ENCODE results near the gene CTNS. TPM values are rescaled to one million over a fixed set of nuclear protein-coding genes. Genes with fewer than 3 reads are reported as not detected.

Gene CTNS
- total RNA-seq, 1 experiment from 2014 or later, result 10.3 TPM

DNA sequence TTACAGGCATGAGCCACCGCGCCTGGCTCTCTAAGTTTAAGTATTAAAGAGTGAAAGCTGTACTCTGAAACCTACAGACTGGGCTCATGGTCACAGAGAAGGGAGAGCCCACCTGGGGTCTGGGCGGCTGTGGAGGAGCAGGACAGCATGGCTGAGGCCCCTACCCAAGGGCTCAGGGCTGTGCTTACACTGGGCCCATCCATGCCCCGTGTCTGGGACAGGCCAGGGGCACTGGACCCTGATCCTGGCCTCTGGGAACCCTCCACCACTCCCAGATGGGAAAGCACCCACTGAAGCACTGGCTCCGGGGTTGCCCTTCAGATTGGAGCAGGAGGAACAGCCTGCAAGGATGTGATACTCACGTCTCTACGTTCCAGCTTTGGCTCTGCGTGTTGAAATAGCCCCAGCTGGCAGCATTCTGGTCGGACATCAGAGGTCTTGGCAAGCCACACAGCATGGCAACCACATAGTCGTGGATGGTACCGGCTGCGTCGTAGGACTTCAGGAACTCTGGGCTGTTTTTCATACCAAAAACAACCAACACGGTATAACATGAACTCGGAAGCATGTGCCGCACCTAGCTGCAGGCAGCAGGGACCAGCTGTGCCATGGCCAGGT, 13.5 kb upstream of the CTNS start:
- no peak for DNase-seq (ENCODE audit: low read depth)

DNA sequence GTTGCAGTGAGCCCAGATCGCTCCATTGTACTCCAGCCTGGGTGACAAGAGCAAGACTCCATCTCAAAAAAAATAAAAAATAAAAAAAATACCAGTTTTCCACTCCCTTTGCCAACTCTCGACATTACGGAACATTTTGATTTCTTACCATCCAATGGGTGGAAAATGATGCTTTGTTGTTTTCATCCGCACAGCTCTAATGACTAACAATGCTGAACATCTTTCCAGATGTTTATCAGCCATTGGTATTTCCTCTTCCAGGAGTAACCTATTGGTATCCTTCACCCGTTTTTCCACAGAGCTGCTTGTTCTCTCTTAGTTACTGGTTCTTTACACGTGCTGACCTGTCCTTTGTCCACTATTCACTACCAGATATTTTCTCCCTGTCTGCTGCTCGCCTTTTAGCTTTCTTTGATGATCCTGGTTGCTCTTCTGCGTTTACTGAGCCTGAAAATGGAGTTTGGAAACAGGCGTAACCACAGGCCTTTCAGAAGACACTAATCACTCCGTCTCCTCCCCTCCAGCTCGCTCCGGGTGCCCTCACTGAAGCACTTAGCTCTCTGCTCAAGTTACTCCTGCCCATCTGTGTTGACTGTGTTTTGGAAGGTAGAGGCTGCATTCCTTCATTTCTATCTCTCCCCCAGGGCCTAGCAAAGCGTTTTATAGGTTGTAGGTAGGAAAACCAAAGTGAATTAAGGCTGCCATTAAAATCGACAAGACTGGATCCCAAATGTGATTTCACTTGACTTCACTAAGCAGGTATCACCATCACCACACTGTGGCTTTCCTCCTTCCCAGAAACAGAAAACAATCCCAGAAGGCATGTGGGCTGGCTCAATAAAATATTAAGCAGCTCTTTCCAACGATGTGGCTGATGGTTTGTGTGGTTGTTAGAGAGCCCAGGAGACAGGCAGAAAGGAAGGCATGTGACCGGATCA, 9.5 kb upstream of the CTNS start:
- no peak for DNase-seq (ENCODE audit: low read depth)

DNA sequence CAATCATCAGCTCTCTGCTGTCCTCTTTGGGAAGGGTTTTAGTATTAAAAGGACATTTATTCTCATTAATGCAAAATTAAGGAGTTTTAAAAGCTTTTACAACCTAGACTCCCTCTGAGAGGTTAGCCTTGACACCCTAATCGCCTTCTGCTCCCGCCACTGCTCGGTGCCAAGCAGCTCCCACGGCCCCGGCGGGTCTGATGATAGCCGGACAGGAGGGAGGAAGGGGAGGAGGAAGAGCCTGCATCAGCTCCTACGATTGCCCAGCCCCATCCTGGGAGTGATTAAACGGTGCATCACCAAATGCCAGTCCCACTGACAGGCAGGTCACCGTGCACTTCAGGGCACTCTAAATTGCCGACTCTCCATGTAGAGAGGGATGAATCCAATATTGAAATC, 8.8 kb upstream of the CTNS start:
- no peak for DNase-seq (ENCODE audit: low read depth)

DNA sequence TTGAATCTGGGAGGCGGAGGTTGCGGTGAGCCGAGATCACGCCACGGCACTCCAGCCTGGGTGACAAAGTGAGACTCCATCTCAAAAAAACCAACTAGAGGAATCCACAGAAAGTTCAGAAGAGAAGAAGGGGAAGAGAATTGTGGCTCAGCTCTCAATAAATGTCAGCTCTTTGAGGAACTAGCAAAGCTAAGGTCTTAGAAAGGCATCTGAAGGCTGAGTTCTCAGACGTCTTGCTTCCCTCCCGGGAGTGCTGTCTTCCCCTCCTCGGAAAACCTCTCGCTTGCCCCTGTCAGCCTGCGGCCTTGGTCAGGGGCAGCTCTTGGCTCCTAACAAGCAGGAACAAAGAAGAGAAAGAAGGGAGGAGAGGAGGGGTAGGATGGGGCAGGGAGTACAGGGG, 5.8 kb upstream of the CTNS start:
- DNase-seq (ENCODE audit: low read depth), result no peak

DNA sequence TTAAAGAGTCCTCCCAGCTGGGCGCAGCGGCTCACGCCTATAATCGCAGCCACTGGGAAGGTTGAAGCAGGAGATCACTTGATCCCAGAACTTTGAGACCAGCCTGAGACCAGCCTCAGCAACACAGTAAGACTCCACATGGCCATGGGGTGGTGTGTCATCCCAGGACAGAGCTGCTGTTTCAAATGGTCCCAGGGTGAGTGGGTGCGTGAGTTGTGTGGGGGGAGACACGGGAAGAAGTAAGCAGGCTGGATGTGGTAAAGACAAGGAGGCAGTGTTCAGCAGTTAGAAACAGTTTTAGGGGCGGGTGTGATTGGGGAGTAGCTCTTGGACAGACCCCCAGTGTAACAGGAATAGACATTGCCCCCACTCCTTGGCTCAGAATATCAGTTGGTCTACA, 4.3 kb upstream of the CTNS start:
- DNase-seq (ENCODE audit: low read depth), result no peak

DNA sequence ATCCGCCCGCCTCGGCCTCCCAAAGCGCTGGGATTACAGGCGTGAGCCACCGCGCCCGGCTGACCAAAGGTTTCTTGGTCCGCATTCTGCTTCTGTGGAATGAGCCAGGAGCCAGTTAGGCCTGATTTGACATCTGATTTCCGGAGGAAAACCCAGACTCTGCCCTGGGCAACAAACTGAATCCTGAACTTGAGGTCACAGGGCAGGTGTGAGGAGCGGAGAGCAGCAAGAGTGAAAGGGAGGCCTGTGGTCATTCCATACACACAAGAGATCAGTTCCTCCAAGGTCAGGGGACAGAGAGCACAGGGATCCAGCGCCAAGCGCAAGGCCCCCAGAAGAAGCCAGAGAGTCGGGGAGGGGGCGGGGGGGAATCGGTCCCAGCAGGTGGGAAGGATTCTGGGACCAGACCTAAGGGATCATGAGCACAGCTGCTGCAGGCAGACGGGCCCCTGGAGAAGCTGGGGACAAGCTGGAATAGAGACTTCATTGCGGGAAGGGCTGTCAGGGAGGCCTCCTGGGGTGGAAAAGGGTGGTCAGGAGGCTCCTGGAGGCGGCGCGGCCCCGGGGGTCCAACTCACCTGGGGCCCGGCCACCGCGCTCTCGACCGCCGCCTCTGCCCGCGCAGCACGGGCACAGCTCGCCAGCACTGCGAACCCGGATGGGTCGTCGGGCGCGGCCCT, 946 bp upstream of the CTNS start:
- DNase-seq (ENCODE audit: low read depth), result peak; percentile 59

DNA sequence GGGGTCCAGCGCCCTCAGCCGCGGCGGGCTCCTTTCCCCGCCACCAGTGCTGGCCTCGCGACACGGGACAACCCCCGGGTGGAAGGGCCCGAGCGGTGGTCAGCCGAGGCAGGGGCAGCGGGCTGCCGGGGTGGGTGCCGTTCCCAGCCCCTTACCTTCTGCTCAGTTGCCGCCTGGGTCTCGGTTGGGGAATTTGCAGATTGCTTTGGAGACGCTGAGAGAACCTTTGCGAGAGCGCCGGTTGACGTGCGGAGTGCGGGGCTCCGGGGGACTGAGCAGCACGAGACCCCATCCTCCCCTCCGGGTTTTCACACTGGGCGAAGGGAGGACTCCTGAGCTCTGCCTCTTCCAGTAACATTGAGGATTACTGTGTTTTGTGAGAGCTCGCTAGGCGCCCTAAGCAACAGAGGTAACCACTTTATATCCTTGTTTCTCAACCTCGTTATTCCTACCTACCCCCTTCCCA, 381 bp downstream of the CTNS start:
- DNase-seq (ENCODE audit: low read depth), result no peak

DNA sequence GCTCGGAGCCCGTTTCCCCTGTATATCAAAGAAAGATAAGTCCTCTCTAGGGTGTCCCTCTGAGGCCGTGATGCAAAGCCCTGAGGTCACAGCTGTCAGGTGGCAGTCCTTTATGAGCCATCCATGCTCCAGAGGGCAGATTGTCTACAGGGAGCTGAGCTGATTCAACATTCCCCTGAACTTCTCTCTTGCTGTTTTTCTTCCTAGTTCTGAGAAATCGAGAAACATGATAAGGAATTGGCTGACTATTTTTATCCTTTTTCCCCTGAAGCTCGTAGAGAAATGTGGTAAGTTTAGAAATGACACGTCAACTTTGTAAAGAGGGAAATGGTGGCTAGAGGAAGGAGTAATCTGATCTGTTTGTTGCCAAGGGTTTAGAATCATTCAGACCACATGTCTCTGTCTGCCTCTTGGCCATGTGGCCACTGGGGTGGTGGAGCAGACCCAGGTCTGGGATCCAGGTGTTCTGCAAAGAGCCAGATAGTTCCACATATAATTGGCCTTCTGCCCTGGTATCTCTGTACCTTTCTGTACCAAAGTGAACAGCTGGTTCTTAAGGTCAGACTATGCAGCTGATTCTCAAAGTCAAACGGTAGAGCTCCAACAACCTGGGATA, 3.5 kb downstream of the CTNS start:
- peak; percentile 51 for DNase-seq (ENCODE audit: low read depth)

DNA sequence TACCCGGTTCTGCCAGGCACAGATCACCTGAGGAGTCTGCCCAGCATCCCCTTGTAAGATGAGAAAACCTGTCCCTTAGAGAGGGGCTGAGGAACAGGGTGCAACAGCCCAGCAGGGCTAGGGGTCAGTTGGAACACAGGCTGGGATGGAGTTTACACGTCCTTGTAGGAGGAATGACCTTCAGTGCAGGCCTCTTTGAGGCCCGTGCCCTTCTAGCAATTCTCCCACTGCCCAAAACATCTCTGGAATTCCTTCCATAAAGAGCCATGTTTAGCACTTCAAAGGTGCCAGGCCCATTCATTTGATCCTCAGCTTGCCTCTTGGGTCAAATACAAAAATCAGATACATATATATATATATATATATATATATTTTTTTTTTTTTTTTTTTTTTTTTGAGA, 4.5 kb downstream of the CTNS start:
- DNase-seq (ENCODE audit: low read depth), result no peak

DNA sequence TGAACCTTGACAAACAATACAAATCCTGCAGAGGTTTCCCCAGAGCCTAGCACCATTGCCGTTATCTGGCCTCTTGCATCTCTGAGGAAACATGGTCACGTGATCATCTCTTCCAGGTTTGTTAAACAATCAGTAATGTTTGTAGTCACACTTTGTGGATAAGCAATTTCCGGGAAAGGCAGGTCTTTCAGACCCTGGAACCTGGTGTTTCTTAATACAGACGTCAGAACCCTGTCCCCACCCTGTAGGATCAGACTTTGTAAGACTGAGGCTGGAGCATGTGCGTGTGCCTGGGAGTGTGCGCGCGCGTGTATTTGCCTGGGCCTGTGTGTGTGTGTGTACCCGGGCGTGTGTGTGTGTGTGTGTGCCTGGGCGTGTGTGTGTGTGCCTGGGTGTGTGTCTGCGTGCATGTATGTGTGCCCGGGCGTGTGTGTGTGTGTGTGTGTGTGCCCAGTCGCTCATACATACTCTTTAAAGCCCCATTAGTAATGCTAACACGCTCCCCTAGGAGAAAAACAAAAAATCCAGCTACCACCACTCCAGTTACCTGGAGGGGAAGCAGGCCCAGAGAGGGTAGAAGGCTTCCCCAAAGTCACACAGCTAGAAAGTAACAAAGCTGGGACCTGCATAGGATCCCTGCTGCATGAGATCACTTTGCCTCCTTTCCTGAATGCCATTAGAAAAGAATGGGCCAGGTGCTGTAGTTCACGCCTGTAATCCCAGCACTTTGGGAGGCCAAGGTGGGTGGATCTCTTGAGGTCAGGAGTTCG, 5.3 kb downstream of the CTNS start:
- no peak for DNase-seq (ENCODE audit: low read depth)

DNA sequence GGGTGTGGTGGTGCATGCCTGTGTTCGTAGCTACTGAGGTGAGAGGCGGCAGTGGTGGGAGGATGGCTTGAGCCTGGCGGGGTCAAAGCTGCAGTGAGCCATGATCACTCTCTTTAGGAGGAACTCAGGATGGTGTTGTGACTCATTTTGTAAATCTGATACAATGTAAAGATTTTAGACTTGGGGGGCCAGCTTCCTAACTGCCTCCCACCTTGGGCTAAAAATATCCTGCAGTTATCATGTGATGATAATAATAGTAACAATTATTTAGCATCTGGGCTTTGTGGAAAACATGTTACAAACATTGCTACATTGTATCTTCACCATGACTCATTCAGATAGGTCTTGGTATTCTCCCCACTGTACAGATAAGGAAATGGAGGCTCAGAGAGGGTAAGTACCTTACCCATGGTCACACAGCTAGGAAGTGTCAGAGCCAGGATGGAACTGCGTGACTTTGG, 7.4 kb downstream of the CTNS start:
- DNase-seq (ENCODE audit: low read depth), result no peak

DNA sequence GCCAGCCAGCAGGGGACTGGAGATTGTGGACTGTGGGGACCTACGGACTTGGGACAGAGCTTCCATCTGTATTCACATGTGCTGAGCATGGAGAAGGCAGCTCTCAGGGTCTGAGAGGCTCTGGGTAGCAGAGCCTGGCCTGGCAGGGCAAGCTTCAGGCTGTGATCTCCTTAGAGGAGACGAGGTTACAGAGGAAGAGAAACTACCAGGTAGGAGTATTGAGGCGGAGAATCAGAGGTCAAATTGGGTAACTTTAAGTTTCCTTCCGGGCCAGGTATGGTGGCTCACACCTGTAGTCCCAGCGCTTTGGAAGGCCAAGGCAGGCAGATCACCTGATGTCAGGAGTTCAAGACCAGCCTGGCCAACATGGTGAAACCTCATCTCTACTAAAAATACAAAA, 8.8 kb downstream of the CTNS start:
- DNase-seq (ENCODE audit: low read depth), result no peak

DNA sequence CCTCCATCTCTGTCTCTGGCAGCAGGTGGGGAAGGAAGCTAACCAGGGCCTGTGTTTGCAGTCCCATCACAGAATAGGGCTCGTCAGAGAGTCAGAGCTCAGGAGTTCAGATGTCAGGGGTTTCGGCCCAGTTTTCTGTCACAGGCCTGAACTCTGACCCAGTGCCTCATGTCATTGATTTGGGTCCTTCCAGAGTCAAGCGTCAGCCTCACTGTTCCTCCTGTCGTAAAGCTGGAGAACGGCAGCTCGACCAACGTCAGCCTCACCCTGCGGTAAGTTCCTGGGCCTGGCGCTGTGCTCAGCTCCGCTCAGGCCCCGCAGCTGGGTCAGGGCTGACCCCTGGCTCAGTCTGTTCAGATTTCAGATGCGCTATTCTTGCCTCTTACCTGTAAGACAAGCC, 10.7 kb downstream of the CTNS start:
- no peak for DNase-seq (ENCODE audit: low read depth)

DNA sequence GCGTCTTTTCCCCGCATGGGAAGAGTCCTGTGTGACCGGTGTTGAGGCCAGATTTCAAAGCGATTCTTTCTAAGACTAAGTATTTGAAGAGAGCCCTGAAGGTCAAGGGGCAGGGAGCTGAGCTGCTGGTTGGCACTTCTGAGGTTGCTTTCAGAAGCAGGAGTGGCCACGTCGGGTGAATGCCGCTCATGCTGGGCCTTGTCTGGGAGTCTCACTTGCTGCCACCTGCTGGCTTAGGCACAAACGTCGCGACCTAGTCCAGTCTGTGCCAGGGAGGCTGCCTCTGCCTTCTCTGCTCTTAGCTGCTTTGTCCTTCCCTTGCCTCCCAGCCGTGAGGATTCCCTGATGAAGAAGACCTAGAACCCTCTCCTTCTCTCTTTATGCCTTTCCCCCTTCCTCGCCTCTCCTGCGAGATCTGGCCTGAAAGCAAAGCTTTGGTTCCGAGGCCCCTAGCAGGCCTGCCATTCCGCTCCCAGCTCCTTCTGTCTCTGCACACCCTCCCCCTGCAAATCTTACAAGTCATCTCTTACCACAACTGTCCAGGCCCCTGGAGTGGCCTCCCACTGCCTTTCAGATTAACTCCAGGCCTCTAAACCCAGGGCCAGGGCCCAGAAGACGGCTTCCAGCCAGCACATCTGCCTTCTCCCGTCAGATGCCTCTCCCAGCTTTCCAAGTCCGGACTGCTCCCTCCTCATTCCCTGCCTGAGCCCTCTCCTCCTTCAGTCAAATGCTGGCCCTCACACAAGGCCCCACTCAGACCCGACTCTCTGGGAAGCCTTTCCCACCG, 11.4 kb downstream of the CTNS start:
- DNase-seq (ENCODE audit: low read depth), result peak; percentile 43

DNA sequence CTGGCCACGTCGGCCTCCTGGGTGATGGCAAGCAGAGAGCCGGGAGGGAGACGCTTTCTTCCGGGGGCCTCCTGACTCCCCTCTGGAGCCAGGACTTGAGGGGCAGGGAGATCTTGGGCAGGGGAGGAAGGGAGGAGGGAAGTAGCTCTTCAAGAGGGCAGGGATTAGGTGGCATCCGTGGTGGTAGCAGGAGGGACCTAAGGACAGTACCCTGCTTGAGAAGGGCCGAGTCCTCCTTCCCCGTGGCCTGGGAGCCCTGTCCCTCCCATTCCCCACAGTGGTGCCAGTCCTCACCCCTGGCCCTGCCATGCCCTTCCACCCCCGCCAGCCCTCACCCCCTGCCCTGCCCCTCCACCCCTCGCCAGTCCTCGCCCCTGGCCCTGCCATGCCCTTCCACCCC, 19.2 kb downstream of the CTNS start:
- DNase-seq (ENCODE audit: low read depth), result no peak

DNA sequence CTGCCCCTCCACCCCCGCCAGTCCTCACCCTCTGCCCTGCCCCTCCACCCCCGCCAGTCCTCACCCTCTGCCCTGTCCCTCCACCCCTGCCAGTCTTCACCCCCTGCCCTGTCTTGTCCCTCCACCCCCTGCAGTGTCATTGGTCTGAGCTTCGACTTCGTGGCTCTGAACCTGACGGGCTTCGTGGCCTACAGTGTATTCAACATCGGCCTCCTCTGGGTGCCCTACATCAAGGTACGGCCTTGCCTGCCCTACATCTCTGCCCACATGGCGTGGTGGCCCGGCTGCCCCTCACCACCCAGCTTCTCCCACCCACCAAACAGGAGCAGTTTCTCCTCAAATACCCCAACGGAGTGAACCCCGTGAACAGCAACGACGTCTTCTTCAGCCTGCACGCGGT, 19.8 kb downstream of the CTNS start:
- no peak for DNase-seq (ENCODE audit: low read depth)

DNA sequence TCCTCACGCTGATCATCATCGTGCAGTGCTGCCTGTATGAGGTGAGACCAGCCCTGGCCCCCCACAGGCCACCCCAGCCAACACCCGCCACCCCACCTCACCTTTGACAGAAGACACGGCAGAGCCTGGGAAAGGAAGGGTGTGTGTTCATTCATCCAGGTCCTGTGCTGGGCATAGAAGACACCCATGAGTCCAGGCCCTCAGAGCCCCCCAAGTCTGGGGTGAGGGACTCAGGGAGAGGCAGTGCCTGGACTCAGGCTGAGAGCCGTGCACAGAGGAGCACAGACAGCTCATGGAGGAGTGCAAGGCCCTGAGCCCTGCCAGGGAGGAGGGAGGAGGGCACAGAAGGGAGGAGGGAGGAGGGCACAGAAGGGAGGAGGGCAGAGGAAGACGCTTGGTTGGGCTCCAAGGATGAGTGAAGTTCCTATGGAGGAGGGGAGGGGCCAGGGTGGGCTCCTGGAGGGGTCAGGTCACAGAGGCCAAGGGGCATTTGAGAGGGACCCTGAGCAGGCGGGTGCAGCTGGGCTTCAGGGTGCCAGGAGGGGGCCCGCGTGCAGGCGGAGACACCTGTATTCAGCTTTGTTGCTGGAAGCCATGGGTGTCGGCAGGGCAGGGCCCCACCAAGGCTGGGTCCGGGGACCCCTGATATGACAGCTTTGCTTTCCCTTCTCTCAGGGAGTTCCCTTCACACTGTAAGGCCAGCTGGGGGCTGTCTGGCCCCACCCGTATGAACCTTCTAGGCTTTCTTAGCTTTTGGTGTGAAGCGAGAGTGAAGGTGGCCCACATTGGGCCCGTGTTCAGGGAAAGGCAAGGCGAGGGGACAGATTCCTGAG, 20.4 kb downstream of the CTNS start:
- DNase-seq (ENCODE audit: low read depth), result no peak

DNA sequence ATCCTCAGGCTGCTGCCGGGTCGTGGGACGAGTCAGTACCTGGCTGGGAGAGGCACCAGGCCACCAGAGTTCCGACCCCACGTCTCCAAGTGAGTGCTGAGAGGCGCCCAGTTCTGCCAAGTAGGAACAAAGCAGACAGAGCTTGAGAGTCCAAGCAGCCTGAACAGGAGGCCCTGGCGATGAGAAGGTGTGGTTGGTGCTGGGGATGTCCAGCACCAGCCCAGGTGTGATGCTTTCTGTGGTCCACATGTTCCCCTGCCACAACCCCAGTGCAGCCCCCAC, 21.0 kb downstream of the CTNS start:
- DNase-seq (ENCODE audit: low read depth), result no peak

DNA sequence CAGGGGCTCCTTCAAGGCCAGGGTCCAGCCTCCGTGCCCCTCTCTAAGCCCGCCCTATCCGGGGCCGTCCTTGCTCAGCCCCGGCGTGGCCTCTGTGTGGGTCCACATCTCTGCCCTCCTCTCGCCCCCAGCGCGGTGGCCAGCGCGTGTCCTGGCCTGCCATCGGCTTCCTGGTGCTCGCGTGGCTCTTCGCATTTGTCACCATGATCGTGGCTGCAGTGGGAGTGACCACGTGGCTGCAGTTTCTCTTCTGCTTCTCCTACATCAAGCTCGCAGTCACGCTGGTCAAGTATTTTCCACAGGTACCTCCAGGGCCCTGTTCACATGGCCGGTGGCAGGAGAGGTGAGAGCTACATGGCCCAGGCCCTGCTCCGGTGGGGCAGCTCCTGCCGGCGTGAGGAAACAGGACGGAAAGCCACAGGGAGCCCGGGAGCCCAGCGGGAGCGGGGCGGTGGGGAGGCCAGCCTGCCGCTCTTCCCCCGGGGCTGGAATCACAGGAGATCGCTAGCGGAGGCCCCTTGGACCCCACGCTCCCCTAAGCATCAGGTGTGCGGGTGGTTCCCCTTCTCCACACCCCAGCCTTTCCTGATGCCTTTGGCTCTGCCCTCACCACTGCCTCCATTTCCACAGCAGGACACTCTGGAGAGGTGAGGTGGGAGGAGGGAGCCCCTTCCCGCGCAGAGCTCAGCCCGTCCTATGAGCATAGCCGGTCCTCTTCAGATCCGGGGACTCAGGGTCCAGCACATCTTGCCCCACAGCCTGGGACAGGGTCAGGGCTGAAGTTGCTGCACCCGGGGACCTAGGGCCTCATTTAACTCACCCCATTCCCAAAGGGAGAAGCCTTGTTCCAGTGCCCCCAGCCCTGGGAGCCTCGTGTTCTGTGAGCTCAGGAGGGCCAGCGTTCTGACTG, 21.6 kb downstream of the CTNS start:
- no peak for DNase-seq (ENCODE audit: low read depth)

All from RPMI7951 (cell line).